Measurements from ENCODE around the gene OSTM1. TPM values are rescaled to one million over a fixed set of nuclear protein-coding genes. Genes with fewer than 3 reads are reported as not detected.

Gene OSTM1
- total RNA-seq, 1 donor from 2014 or later: 37.5 TPM

DNA sequence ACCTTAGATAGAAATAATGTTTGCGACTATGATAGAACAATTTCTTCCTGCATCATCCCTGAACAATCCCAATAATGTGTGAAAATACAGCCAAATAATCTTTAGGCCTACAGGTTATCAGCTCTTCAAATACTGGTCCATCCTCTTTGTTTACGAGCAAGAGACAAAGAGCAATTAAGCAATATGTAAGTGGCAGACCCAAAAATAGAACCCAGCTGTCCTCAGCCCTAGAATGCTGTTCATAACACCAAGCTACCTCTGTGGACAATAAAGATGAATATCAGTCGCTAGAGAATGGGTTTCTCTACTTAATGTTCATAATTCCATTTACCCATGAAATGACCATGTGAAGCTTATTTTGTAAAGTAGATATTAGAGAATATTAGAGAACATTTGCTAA is 28.4 kb upstream of the OSTM1 start:
- no peak for DNase-seq (ENCODE audit: low read depth in 2 of 2)

DNA sequence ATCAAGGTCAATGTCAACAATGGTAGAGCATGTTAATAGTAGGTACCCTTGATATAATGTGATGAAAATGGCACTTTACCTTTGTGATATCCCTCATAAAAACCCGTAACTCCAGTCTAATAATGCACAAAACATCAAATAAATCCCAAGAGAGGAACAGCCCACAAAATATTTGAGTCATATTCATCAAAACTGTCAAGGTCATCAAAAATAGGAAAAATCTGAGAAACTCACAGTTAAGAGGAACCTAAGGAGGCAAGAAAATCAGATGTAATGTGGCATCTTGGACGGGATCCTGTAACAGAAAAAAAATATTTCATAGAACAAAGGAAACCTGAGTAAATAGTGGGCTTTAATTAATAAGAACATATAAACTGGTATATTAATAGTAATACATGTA is 25.5 kb upstream of the OSTM1 start:
- DNase-seq (ENCODE audit: low read depth in 2 of 2): no peak

DNA sequence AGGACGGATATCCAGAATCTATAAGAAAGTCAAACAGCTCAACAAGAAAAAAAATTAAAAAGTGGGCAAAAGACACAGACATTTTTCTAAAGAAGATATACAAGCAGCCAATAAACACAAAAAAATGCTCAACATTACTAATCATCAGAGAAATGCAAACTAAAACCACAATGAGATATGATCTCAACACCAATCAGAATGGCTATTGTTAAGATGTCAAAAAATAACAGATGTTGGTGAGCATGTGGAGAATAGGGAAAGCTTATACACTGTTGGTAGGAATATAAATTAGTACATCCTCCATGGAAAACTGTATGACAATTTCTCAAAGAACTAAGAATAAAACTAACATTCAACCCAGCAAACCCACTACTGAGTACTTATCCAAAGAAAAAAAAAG is 23.3 kb upstream of the OSTM1 start:
- no peak for DNase-seq (ENCODE audit: low read depth in 2 of 2)

DNA sequence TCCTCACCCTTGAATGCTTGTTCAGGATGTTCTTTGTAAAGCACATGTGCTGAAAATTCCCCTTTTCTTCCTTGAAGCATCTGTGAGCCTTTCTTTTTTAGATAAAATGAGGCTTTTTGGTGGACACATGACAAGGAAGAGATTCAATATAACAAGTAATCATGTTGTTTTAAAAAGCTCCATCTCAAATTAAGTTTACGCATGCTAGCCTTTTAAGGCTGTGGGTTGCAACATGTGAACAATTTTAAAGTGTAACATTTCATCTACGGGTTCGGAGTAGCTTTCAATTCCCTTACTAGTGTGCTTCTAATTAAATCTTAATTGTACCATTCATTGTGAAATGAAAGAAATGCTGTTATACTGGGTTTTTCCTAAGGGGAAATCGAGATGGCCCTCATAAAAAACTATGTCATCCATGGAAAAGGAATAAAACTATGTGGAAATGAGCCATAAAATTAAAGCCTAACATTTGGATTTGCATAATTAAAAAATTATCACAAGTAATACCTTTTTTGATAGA is 19.3 kb upstream of the OSTM1 start:
- no peak for DNase-seq (ENCODE audit: low read depth in 2 of 2)

DNA sequence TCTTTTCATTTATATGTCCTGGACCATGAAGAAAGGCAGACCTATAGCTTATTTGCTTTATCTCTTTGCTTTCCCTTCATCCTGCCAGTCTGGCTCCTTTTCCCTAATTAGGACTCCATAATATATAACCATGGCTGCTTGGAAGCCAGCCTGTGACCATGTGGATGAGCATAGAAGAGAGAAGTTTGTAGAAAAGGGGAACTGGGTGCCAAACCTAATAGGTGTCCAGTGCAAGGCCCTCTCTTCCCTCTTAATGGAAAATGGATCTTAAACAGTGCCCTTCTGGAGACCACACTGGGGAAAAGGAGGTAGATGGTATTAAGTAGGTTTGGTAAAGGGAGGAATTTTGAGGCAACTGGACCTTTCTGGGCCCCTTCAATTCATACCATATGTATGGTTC is 16.7 kb upstream of the OSTM1 start:
- no peak for DNase-seq (ENCODE audit: low read depth in 2 of 2)

DNA sequence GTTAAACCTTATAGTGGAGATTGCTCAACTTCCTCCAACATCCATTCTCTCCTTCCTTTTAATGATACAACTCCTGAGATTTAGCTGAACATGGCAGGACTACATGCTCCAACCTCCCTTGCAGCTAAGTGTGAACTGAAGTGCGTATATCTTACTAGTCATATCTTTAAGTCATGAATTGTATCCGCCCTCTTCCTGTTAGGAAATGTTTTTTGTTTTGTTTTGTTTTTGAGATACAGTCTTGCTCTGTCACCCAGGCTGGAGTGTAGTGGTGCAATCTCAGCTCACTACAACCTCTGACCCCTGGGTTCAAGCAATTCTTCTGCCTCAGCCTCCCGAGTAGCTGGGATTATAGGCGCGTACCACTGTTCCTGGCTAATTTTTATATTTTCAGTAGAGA is 8.8 kb upstream of the OSTM1 start:
- DNase-seq (ENCODE audit: low read depth in 2 of 2): peak in 1 of 2 donors; percentile 13

DNA sequence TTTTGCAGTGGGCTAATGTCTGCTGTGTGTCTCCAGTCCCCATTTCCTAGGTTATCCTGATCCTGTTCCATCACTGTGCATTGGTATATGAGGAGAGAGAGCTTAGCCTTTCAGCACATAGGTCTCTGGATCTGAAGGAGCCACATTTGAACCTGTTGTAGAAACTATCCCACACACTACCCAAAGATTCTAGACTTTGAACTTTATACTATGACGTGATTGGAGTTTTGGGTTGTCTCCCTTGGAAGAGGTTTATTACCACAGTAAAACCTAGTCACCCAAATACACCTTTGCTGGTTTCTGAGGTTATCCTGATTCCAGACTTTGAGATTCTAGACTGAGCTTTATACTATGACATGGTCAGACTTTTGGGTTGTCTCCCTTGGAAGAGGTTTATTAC is 8.0 kb upstream of the OSTM1 start:
- no peak for DNase-seq (ENCODE audit: low read depth in 2 of 2)

DNA sequence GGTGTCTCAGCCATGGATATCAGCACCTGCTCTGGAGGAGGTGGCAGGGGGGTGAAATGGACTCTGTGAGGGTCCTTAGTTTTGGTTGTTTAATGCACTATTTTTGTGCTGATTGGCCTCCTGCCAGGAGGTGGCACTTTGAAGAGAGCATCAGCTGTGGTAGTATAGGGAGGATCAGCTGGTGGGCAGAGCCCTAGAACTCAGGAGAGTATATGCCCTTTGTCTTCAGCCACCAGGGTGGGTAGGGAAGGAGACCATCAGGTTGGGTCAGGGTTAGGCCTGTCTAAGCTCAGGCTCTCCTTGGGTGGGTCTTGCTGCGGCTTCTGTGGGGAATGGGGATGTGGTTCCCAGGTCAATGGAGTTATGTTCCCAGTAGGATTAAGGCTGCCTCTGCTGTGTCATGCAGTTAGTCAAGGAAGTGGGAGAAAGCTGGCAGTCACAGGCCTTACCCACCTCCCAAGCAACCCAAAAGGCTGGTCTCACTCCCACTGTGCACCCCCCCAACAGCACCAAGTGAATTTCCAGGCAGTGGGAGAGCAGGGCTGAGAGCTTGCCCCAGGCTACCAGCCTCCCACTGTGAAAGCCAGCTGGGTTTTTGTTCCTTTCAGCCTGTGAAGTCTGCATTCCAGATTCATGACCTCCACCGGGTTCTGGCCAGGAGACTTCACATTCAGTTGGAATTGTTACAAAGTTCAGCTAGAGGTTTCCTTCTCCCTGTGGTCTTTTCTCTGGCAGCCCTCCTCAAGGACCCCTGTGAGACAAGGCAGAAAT is 5.7 kb upstream of the OSTM1 start:
- DNase-seq (ENCODE audit: low read depth in 2 of 2): no peak

DNA sequence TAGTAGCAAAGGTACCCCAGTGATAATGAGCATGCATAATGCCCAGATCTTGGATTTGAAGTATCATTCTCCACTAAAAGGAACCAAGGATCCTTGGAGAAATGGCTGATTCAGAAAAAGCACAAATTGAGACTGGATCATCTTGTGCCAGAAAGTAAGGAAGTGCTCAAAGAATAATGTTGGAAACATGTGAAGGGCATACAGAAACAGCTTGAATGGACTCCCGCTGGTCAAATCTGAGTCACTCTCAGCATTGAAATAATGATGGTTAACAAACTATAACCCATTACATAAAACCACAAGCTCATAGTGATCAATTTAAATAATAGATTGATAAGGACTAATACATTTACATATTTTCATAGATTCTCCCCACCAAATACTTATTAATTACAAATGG is 3.6 kb upstream of the OSTM1 start:
- DNase-seq (ENCODE audit: low read depth in 2 of 2): no peak

DNA sequence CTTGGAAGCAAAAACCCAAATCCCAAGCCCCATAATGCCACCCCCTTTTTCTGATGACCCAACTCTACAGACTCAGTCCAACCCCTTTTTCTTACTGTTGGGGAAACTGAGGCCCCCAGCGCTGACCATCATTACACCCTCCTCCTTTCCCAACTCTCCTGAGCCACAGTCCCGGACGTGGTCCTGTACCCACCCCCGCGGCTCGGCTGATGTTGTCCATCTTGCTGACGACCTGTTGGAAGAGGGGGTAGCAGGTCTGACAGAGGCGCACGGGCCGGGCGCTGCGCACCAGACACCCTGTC is 533 bp downstream of the OSTM1 start:
- DNase-seq (ENCODE audit: low read depth in 2 of 2): no peak

DNA sequence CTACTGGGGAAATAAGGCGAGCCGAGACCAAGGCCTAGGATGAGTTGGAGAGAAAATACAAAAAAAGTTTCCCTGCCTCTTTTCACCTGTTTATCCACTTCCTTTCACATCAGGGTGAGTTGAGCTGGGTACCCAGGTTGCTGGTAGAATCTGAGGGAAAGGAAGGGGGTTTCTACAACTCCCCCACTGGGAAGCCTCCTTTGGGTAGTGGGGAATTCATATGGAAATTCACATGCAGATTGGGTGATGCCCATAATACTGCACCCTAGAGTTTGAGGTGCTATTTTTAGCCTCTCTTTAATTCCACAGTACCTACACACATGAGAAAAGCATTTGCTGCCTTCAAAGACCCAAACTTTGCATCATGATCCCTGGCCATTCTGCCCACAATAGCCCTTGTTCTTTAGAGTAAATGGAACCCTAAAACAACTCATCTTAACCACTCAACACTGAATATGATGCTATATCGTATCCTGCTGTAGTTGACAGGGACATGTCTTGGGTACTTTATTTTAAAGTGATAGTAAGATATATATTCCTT is 2.7 kb downstream of the OSTM1 start:
- DNase-seq (ENCODE audit: low read depth in 2 of 2): no peak

DNA sequence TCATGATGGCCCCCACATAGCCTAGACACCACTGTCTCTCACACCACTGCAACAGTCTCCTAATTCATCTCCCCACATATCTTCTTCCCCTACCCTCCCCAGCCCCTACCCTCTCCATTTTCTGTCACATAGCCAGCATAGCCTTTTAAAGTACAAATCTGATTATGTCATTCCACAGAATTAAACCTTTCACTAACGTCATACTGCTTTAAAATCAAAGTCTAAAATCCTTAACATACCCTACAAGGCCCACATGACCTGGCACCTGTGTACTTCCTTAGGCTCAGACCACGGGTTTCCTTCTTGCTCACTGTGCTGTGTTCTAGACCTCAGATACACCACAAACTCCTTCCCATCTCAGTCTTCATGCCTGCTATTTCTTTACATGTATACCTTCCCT is 5.9 kb downstream of the OSTM1 start:
- DNase-seq (ENCODE audit: low read depth in 2 of 2): no peak

DNA sequence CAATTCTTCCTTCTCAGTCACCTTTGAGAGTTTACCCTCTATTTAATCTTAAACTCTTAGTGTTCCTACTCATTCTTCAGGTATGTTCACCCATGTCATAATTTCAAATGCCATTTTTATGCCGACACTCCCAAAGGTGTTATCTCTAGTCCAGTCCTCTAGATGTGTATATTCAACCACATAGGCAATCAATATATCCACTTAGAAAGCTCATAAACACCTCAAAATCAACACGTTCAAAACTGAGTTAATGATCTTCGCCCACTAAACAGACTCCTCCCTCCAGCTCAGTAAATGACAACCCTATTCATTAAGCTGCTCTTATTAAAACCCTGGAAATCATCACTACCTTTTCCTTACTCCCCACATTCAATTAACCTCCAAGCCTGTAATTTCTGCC is 6.4 kb downstream of the OSTM1 start:
- DNase-seq (ENCODE audit: low read depth in 2 of 2): no peak

DNA sequence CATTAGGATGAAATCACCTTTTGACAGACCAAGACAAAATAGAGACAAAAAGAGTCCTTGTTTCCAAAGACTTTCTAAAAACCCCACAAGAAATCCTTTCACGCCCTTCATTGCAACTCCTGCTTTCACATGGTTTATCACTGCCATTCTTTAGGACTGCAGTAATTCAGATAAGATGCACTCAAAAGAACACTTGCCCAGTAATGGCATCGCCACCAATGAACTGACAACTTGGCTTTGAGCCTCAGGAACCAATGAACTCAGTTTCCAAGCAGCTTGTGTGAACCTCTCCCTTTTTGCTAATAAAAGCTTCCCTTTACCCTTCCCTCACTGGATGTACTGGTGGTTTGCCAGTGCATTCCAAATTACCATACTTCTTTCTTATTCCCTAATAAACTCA is 21.8 kb downstream of the OSTM1 start:
- DNase-seq (ENCODE audit: low read depth in 2 of 2): no peak

DNA sequence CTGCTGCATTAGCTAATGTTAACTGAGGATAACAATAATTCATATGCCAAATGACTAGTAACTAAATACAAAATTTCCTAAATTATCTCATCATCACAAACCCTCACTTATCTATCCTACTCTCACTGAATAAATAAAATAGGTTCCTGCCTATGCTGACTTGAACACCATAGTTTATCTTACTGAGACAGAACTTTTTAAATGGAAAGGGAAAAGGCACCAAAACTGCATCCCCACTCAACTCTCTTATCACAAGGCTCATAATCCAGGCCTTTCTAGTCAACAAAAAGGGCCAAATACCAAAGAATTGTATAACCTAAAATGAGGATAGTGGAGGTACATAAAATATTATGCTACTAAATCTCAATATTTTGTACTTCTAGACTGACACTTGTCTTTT is 23.1 kb downstream of the OSTM1 start:
- no peak for DNase-seq (ENCODE audit: low read depth in 2 of 2)

DNA sequence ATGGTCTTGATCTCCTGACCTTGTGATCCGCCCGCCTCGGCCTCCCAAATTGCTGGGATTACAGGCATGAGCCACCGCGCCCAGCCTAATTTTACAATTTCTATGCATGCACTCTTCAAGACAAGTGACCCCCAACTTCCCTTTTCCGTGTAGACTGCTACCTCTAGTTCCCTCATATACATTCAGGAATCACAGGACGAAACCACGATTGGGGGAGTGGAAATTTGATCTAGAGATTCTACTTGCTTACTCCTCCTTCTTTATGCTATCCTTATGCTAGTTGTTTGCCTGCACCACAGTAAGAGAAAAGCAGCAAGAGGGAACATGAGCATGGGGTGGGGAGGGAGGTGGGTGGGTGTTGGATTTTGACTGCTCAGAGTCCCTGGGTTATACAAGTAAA is 34.9 kb downstream of the OSTM1 start:
- DNase-seq (ENCODE audit: low read depth in 2 of 2): no peak

DNA sequence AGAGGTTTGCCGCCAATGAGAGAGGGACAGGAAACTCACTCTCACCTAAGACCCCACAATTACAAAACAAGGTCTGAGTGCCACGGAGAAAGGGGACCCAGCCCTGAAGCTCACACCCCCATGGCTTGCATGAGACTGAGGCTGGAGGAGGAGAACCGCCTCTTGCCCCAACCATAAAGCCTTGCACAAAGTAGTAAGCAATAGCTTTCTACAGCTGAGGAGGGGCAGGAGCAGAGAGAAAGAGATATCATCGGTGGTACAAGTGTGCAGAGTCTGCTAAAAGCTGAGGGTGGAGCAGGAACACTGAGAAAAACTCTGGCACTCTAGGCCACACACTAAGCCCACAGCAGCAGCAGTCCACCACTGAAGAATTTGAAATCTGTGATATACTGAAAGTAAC is 37.7 kb downstream of the OSTM1 start:
- no peak for DNase-seq (ENCODE audit: low read depth in 2 of 2)

DNA sequence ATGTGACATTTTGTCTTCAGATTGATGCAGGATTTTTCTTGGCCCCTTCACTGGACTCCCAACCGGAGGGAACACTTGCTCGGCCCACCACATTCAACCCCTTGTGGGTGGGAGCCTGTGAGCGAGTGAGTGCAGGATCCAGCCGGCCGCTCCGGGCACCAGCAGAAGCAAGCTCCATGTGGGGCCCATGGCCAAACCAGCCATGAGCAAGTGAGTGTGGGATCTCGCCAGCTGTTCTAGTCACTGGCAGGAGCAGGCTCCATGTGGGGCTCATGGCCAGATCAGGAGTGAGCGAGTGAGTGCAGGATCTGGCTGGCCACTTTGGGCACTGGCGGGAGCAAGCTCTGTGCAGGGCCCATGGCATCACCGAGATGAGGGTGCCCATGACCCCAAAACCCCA is 42.6 kb downstream of the OSTM1 start:
- DNase-seq (ENCODE audit: low read depth in 2 of 2): no peak

DNA sequence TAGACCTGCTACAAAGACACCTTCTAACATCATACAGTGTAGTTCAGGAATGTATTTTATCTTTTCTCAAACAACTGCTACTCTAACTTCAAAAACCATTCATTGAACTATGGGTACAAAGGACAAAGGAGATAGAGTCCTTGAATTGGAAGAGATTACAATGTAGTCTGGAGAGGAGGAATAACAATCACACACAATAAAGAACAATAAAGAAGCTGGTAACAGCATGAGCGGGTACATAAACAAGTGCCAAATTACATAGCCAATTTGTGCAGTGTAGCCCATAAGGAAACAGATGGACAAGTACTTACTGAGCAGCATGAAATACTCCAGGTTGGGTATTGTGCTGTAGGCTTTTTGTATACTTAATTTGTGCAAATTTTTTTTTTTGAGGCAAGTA is 44.3 kb downstream of the OSTM1 start:
- DNase-seq (ENCODE audit: low read depth in 2 of 2): no peak

DNA sequence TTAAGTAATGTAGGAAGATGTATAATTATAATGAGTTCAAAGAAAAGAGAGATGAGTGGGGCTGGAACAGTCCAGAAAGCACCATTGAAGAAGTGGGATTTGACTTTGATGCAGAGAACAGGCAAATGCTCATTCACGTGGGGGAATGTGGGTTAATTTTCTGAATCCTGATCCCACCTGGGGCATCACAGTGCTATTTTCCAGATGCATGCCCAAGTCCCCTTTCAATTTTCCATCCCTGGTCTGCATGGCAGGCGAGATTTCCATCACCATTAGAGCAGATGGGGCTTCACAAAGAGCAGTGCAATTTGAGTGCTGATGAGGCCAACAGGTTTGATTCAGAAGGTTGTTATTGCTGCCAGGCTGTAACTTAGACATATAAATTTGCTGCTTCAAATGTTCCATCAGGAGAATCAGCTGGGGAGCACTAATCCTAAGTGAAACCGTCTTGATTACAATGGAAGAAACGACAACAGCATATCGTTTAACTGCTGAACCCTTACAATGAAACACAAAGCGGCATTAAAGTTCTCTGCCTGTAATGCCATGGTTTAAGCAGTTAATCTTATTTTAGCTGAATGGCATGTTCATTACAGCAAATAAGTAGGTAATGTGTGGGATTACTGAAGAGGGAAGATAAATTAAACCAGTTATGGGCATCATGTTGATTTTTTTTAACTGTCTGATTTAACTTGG is 45.2 kb downstream of the OSTM1 start:
- DNase-seq (ENCODE audit: low read depth in 2 of 2): no peak

DNA sequence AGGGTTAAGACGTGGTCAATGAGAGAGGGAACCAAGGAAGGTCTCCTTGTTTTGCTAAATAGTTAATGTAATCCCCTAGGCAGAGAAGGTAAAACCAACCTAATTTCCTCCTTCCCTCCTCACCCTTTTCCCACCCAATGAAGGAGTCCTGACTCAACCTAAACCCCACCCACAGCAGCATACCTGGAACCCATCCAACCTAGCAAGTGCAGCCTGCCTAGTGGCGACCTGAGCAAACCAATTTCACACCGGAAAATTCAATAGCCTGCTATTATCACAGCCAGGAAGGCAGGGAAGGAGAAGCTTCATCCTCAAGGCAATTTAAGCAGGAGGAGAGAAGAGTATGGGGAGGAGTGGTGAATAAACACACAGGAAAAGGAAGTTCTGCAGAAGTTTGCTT is 46.9 kb downstream of the OSTM1 start:
- DNase-seq (ENCODE audit: low read depth in 2 of 2): no peak

DNA sequence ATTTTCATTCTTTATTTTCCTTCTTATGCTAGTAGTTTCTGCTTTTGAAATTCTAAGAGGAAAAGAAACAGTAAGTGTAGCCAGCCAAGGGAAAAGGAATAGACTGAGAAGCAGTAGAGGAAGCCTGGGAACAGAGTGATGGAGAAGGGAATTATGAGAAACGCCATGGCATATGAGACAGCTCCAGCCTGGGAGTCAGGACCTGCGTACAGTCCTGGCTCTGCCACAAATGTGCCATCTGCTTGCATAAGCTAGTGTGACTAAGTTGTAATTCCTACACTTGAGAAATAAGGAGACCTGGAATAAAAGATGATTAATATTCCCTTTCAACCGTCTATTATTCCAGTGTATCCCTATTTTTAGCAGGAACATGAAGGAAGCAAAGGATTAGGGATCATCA is 47.5 kb downstream of the OSTM1 start:
- DNase-seq (ENCODE audit: low read depth in 2 of 2): no peak

DNA sequence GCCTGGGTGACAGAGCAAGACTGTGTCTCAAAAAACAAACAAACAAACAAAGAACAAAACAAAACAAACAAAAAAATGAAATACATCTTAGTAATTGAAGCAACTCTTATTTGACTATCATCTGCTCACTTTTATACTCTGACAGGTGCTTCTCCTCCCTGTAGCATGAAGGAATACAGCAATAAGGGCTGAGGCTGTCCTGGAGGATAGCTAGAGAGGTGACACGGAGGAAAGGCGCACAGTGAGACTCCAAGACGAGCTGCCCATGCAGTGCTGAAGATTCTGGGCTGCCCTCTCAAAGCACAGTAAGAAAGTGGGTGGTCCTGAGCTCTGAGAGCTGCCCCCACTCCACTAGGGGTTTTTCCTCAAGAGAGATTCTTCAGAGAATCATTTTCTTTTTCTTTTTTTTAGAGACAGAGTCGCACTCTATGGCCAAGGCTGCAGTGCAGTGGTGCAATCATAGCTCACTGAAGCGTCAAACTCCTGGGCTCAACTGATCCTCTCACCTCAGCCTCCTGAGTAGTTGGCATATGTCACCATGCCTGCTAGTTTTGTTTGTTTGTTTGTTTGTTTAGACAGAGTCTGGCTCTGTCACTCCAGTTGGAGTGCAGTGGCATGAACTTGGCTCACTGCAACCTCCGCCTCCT is 50.0 kb downstream of the OSTM1 start:
- DNase-seq (ENCODE audit: low read depth in 2 of 2): no peak

Data from lung microvascular endothelial cell (primary cell).